ENCODE measurements around the gene EML3.

The EML3 gene

GRCh38 chr11:62615521-62615920 lies 2.9 kb upstream of the EML3 start:
- TF ChIP-seq CTCF (IDR thresholded peaks at IDR 0.05; ENCODE audit: low read depth, low read length): no peak
- no peak for DNase-seq (ENCODE audit: extremely low read depth, low read depth)

- DNase-seq (ENCODE audit: extremely low read depth, low read depth): no peak
- no peak for TF ChIP-seq CTCF (IDR thresholded peaks at IDR 0.05; ENCODE audit: low read depth, low read length)
Observed at GRCh38 chr11:62614275-62614674, 1.7 kb upstream of the EML3 start.

- DNase-seq (ENCODE audit: extremely low read depth, low read depth): no peak
Observed at GRCh38 chr11:62613291-62613778, 760 bp upstream of the EML3 start.

GRCh38 chr11:62611705-62612365 lies 740 bp downstream of the EML3 start:
- no peak for DNase-seq (ENCODE audit: extremely low read depth, low read depth)
- no peak for TF ChIP-seq CTCF (IDR thresholded peaks at IDR 0.05; ENCODE audit: low read depth, low read length)

More at GRCh38 chr11:62613291-62613778, 760 bp upstream of the EML3 start:
- TF ChIP-seq CTCF (IDR thresholded peaks at IDR 0.05; ENCODE audit: low read depth, low read length): no peak

GRCh38 chr11:62610814-62611704 lies 1.5 kb downstream of the EML3 start:
- no peak for TF ChIP-seq CTCF (IDR thresholded peaks at IDR 0.05; ENCODE audit: low read depth, low read length)
- DNase-seq (ENCODE audit: extremely low read depth, low read depth): no peak

- TF ChIP-seq CTCF (IDR thresholded peaks at IDR 0.05; ENCODE audit: low read depth, low read length): no peak
- no peak for DNase-seq (ENCODE audit: extremely low read depth, low read depth)
Observed at GRCh38 chr11:62610403-62610802, 2.2 kb downstream of the EML3 start.

GRCh38 chr11:62608776-62609175 lies 3.8 kb downstream of the EML3 start:
- no peak for DNase-seq (ENCODE audit: extremely low read depth, low read depth)

More at GRCh38 chr11:62608776-62609175, 3.8 kb downstream of the EML3 start:
- no peak for TF ChIP-seq CTCF (IDR thresholded peaks at IDR 0.05; ENCODE audit: low read depth, low read length)
